ENCODE measurements around the gene APLF. TPM values are rescaled to one million over a fixed set of nuclear protein-coding genes. Genes with fewer than 3 reads are reported as not detected.
"Not testable (repeated sequence)": the region's sequence is repeated elsewhere in the genome, so short reads cannot be mapped to it uniquely, and the experiment has no call there.

APLF gene
- total RNA-seq, 1 donor from 2014 or later, result 2.5 TPM

GRCh38 chr2:68548396-68548795 lies 81.0 kb downstream of the APLF start:
- H3K36me3 ChIP-seq (ENCODE audit: insufficient read depth, low read length), result no peaks in the 10 kb centered on the region
- no peaks in the 10 kb centered on the region for H3K9me3 ChIP-seq (ENCODE audit: insufficient read depth, low read depth, low read length)
- Mint-ChIP-seq H3K27ac (ENCODE audit: unreplicated experiment) (no peak overlapping the region), H3K36me3 (ENCODE audit: low read depth, unreplicated experiment) (no peaks in the 10 kb centered on the region), H3K9me3 (ENCODE audit: unreplicated experiment) (no peaks in the 10 kb centered on the region), H3K4me1 (ENCODE audit: low read depth, unreplicated experiment) (no peaks in the 10 kb centered on the region), H3K4me3 (ENCODE audit: unreplicated experiment) (no peak overlapping the region), H3K27me3 (ENCODE audit: low read depth, unreplicated experiment) (no peaks in the 10 kb centered on the region)
- TF ChIP-seq EZH2 (IDR thresholded peaks at IDR 0.05; ENCODE audit: insufficient read depth, low read length) (no peak), CTCF (IDR thresholded peaks at IDR 0.05; ENCODE audit: insufficient read depth, low read depth, low read length) (no peak)
- no peak overlapping the region for H3K9ac ChIP-seq (ENCODE audit: low read length)
- no peak overlapping the region for H3K4me2 ChIP-seq (ENCODE audit: low read length)
- no peak overlapping the region for H3K4me3 ChIP-seq (ENCODE audit: insufficient read depth, low read depth, low read length)
- H3K27ac ChIP-seq (ENCODE audit: low read depth, low read length), result no peak overlapping the region
- H3K4me1 ChIP-seq (ENCODE audit: insufficient read depth, low read length), result no peaks in the 10 kb centered on the region
- H3K27me3 ChIP-seq (ENCODE audit: insufficient read depth, low read length), result no peaks in the 10 kb centered on the region
- FAIRE-seq, result no peak
- H4K20me1 ChIP-seq (ENCODE audit: insufficient read depth, low read length), result no peaks in the 10 kb centered on the region
- no peak for DNase-seq (ENCODE audit: low read depth)
- no peaks in the 10 kb centered on the region for H3K79me2 ChIP-seq (ENCODE audit: insufficient read depth, low read length)
- no peak overlapping the region for H2AFZ ChIP-seq (ENCODE audit: low read depth, low read length)

- no peak for DNase-seq (ENCODE audit: low read depth)
- H3K36me3 ChIP-seq (ENCODE audit: insufficient read depth, low read length), result no peaks in the 10 kb centered on the region
- no peak overlapping the region for H3K9ac ChIP-seq (ENCODE audit: low read length)
- Mint-ChIP-seq H3K4me1 (ENCODE audit: low read depth, unreplicated experiment) (no peaks in the 10 kb centered on the region), H3K4me3 (ENCODE audit: unreplicated experiment) (no peak overlapping the region), H3K36me3 (ENCODE audit: low read depth, unreplicated experiment) (no peaks in the 10 kb centered on the region), H3K9me3 (ENCODE audit: unreplicated experiment) (no peaks in the 10 kb centered on the region), H3K27me3 (ENCODE audit: low read depth, unreplicated experiment) (no peaks in the 10 kb centered on the region), H3K27ac (ENCODE audit: unreplicated experiment) (no peak overlapping the region)
- no peak overlapping the region for H3K4me2 ChIP-seq (ENCODE audit: low read length)
- no peak for FAIRE-seq
- no peaks in the 10 kb centered on the region for H3K27me3 ChIP-seq (ENCODE audit: insufficient read depth, low read length)
- H3K9me3 ChIP-seq (ENCODE audit: insufficient read depth, low read depth, low read length), result no peaks in the 10 kb centered on the region
- no peak overlapping the region for H3K4me3 ChIP-seq (ENCODE audit: insufficient read depth, low read depth, low read length)
- no peak overlapping the region for H2AFZ ChIP-seq (ENCODE audit: low read depth, low read length)
- TF ChIP-seq EZH2 (IDR thresholded peaks at IDR 0.05; ENCODE audit: insufficient read depth, low read length) (no peak), CTCF (IDR thresholded peaks at IDR 0.05; ENCODE audit: insufficient read depth, low read depth, low read length) (no peak)
- no peaks in the 10 kb centered on the region for H3K4me1 ChIP-seq (ENCODE audit: insufficient read depth, low read length)
- H3K27ac ChIP-seq (ENCODE audit: low read depth, low read length), result no peak overlapping the region
- no peaks in the 10 kb centered on the region for H4K20me1 ChIP-seq (ENCODE audit: insufficient read depth, low read length)
- no peaks in the 10 kb centered on the region for H3K79me2 ChIP-seq (ENCODE audit: insufficient read depth, low read length)
These were observed 85.7 kb downstream of the APLF start for GRCh38 chr2:68553098-68553497.

- not testable (repeated sequence) for H3K9me3 Mint-ChIP-seq (ENCODE audit: unreplicated experiment); H3K4me3 Mint-ChIP-seq (ENCODE audit: unreplicated experiment); H3K79me2 ChIP-seq (ENCODE audit: insufficient read depth, low read length); H3K9me3 ChIP-seq (ENCODE audit: insufficient read depth, low read depth, low read length); H3K27ac Mint-ChIP-seq (ENCODE audit: unreplicated experiment); H3K4me3 ChIP-seq (ENCODE audit: insufficient read depth, low read depth, low read length); H3K36me3 Mint-ChIP-seq (ENCODE audit: low read depth, unreplicated experiment); DNase-seq (ENCODE audit: low read depth); H3K36me3 ChIP-seq (ENCODE audit: insufficient read depth, low read length); H2AFZ ChIP-seq (ENCODE audit: low read depth, low read length); H3K27ac ChIP-seq (ENCODE audit: low read depth, low read length); H4K20me1 ChIP-seq (ENCODE audit: insufficient read depth, low read length); FAIRE-seq; H3K27me3 Mint-ChIP-seq (ENCODE audit: low read depth, unreplicated experiment); H3K27me3 ChIP-seq (ENCODE audit: insufficient read depth, low read length); H3K4me1 ChIP-seq (ENCODE audit: insufficient read depth, low read length); H3K4me2 ChIP-seq (ENCODE audit: low read length); H3K4me1 Mint-ChIP-seq (ENCODE audit: low read depth, unreplicated experiment); H3K9ac ChIP-seq (ENCODE audit: low read length)
These were observed 88.2 kb downstream of the APLF start for GRCh38 chr2:68555425-68556206.
